ENCODE results near the gene SMAD3.
A peak's percentile ranks its signal among the peaks of the same experiment; 100 is the strongest.

The SMAD3 gene

GRCh38 chr15:67036775-67037555 is 28.4 kb upstream of the SMAD3 start:
- no peak for DNase-seq

GRCh38 chr15:67037694-67038093 is 27.7 kb upstream of the SMAD3 start:
- DNase-seq, result no peak

- DNase-seq, result no peak
Observed at GRCh38 chr15:67038736-67039135, 26.7 kb upstream of the SMAD3 start.

GRCh38 chr15:67039384-67040075 is 25.9 kb upstream of the SMAD3 start:
- no peak for DNase-seq

- no peak for DNase-seq
Observed at GRCh38 chr15:67040277-67040676, 25.1 kb upstream of the SMAD3 start.

GRCh38 chr15:67042551-67043142 is 22.8 kb upstream of the SMAD3 start:
- no peak for DNase-seq

GRCh38 chr15:67043939-67044771 is 21.2 kb upstream of the SMAD3 start:
- DNase-seq, result no peak

GRCh38 chr15:67047149-67047661 is 18.2 kb upstream of the SMAD3 start:
- DNase-seq, result no peak

GRCh38 chr15:67048281-67049279 is 16.8 kb upstream of the SMAD3 start:
- no peak for DNase-seq

- no peak for DNase-seq
Observed at GRCh38 chr15:67049351-67050044, 15.9 kb upstream of the SMAD3 start.

GRCh38 chr15:67050062-67050461 is 15.3 kb upstream of the SMAD3 start:
- no peak for DNase-seq

- no peak for DNase-seq
Observed at GRCh38 chr15:67050522-67051087, 14.8 kb upstream of the SMAD3 start.

GRCh38 chr15:67051088-67052045 is 14.0 kb upstream of the SMAD3 start:
- peak; percentile 63 for DNase-seq

- no peak for DNase-seq
Observed at GRCh38 chr15:67054676-67055075, 10.7 kb upstream of the SMAD3 start.

- no peak for DNase-seq
Observed at GRCh38 chr15:67059127-67059553, 6.3 kb upstream of the SMAD3 start.

GRCh38 chr15:67061811-67062368 is 3.5 kb upstream of the SMAD3 start:
- DNase-seq, result no peak

- no peak for DNase-seq
Observed at GRCh38 chr15:67062369-67062985, 2.9 kb upstream of the SMAD3 start.
